Uterus (tissue), 4 donors: ENCODE measurements around the gene TAF6. TPM values are rescaled to one million over a fixed set of nuclear protein-coding genes. Genes with fewer than 3 reads are reported as not detected.

ENCODE experiments used
- DNase-seq, 2 donors: peaks; one replicate each; pipeline ENCODE4 v3.0.0-alpha.2; 2019 to 2020
- H3K27ac ChIP-seq, 2 donors: fragments of 200-600 bp; sonication (generic); 1 replicate in 1 of 2; 2 replicates in 1 of 2; pipeline ENCODE4 v1.5.1; 2016 to 2018
- H3K27me3 ChIP-seq, 2 donors: fragments of 200-600 bp; sonication (generic); one replicate each; pipeline ENCODE4 v1.5.1; 2018 to 2019; ENCODE audit warnings: control low read depth in 1 of 2
- H3K36me3 ChIP-seq, 2 donors: fragments of 200-600 bp; sonication (generic); one replicate each; pipeline ENCODE4 v1.5.1; 2019; ENCODE audit warnings: control low read depth in 1 of 2
- H3K4me1 ChIP-seq, 2 donors: fragments of 200-600 bp; sonication (generic); one replicate each; pipeline ENCODE4 v1.5.1; 2018 to 2019; ENCODE audit warnings: control low read depth in 1 of 2
- H3K4me3 ChIP-seq, 2 donors: fragments of 200-600 bp; sonication (generic); 1 replicate in 1 of 2; 2 replicates in 1 of 2; pipeline ENCODE4 v1.5.1; 2018 to 2019; ENCODE audit warnings: mild to moderate bottlenecking in 1 of 2
- H3K9me3 ChIP-seq, 2 donors: fragments of 200-600 bp; sonication (generic); one replicate each; pipeline ENCODE4 v1.5.1; 2019; ENCODE audit warnings: control low read depth in 1 of 2
- POLR2A ChIP-seq, 2 donors: fragments of 450-650 bp; IDR thresholded peaks; one replicate each; pipeline ENCODE4 v1.6.1; 2016; ENCODE audit warnings: antibody characterized with exemption in 2 of 2, mild to moderate bottlenecking in 1 of 2, moderate library complexity in 1 of 2
- intact Hi-C: fragments of 100-400 bp; cut with DNase I; formaldehyde crosslinking; loops from one replicate; pipeline ENCODE4 v1.15.1; 2023; ENCODE audit warnings: low total_unique reads
- total RNA-seq, 4 donors: library from RNA; depleted of rRNA in 3 of 4; stranded (reverse); fragments of >200 nt in 3 of 4; gene quantifications; one replicate each; pipeline versions ENCODE4 v1.1.0 to v1.2.4, GENCODE V29; 2014 to 2023
- TF ChIP-seq, protein P1 (sequence below), 4 experiments: fragments of 200-600 bp in 2 of 4; fragments of 450-650 bp in 2 of 4; sonication (generic) in 2 of 4; IDR thresholded peaks; one replicate each; pipeline ENCODE4 v1.5.1; 2016 to 2019; ENCODE audit warnings: antibody characterized with exemption in 4 of 4, mild to moderate bottlenecking in 2 of 4, moderate library complexity in 1 of 4
- donor health status: DM: yes; HTN: yes; CAD: no.

The TAF6 gene
- total RNA-seq, 4 donors from 2014 or later = 23.5 to 68.9 (median 67.7) TPM

DNA sequence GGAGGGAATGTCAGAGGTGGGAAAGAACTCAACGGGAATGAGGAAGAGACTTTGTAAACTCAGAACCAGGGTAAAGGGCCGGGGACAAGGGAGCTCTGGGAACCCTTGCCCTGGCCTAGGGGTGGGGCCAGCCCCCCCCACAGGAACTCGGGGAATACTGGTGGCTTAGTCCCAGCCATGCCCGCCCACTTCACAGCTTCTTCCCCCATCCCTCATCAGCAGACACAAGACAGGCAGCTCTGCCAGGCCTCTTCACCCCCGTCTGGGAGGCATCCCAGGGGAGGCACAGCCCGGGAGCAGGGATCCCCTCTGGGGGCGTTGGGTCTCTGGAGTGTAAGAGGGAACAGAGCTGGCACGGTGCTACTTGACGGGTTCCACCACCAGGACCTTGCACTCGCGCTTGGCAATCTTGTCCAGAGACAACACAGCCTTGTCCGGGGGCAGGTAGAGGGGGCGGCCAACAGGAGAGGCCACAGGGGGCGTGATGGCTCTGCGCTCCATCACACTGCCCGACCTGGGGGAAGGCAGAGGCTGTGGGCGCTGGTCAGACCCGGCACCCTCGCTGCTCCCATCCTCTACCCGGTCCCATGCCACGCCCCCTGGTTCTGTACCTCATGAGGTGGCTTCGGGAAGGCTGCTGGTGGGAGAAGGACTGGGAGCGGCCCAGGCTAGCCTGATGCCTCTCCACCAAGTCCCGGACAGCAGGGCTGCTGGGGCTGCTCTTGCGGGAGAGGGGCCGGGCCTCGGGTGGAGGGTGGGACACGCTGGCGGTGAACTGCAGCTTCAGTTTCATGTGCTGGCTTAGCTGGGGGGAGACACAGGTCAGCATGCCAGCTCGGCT is 35.7 kb upstream of the TAF6 start:
- TF ChIP-seq POLR2A (IDR thresholded peaks at IDR 0.05) = no peak
- TF ChIP-seq, protein P1, sequence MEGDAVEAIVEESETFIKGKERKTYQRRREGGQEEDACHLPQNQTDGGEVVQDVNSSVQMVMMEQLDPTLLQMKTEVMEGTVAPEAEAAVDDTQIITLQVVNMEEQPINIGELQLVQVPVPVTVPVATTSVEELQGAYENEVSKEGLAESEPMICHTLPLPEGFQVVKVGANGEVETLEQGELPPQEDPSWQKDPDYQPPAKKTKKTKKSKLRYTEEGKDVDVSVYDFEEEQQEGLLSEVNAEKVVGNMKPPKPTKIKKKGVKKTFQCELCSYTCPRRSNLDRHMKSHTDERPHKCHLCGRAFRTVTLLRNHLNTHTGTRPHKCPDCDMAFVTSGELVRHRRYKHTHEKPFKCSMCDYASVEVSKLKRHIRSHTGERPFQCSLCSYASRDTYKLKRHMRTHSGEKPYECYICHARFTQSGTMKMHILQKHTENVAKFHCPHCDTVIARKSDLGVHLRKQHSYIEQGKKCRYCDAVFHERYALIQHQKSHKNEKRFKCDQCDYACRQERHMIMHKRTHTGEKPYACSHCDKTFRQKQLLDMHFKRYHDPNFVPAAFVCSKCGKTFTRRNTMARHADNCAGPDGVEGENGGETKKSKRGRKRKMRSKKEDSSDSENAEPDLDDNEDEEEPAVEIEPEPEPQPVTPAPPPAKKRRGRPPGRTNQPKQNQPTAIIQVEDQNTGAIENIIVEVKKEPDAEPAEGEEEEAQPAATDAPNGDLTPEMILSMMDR (IDR thresholded peaks at IDR 0.05) = no peak
- intact Hi-C loops = no loop called here
- H3K27ac ChIP-seq = peak overlapping the region in 1 of 2 donors; percentile 10
- no peaks in the 10 kb centered on the region for H3K36me3 ChIP-seq
- no peaks in the 10 kb centered on the region for H3K9me3 ChIP-seq
- H3K27me3 ChIP-seq = no peaks in the 10 kb centered on the region
- peaks cover 0 to 11% of the 10 kb centered on the region in 2 donors for H3K4me1 ChIP-seq
- no peak for DNase-seq
- no peak overlapping the region for H3K4me3 ChIP-seq

DNA sequence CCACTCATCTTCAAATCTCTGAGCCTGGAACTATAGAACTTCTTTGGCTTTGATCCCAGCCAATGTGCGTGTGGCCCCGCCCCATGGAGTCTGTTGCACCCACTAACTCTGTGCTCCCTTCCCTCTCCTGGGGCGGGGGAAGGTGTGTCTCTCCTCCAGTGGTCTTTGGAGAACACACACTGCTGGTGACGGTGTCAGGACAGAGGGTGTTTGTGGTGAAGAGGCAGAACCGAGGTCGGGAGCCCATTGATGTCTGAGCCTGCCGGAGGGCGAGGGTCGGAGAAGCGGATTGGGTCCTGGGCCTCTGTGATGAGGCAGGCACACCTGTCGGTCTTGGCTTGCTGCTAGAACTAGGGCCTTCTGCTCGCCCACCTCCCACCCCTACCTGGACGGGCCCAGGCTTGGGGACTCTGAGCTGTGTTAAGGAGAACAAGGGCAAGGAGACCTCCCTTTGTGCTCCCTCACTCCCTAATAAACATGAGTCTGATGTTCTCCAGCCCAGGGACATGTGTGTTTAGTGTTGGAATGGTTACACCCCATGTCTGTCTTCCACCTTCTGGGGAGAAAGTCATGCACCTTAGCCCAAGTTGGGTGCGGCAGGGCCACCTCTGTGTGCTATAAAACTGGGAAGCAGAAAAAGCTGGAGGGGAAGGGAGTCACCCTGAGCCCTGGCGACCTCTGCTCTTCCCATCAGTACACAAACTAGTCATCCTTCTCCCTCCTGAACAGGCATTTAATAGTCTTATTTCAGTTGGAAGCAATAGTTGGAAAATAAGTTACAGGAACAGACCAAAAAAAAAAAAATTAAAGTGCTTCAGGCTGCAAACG is 34.8 kb upstream of the TAF6 start:
- DNase-seq = no peak
- H3K27me3 ChIP-seq = no peaks in the 10 kb centered on the region
- H3K4me3 ChIP-seq = no peak overlapping the region
- TF ChIP-seq, protein P1 (IDR thresholded peaks at IDR 0.05) = no peak
- TF ChIP-seq POLR2A (IDR thresholded peaks at IDR 0.05) = no peak
- no peaks in the 10 kb centered on the region for H3K36me3 ChIP-seq
- peaks cover 0 to 16% of the 10 kb centered on the region in 2 donors for H3K4me1 ChIP-seq
- H3K9me3 ChIP-seq = no peaks in the 10 kb centered on the region
- no peak overlapping the region for H3K27ac ChIP-seq
- intact Hi-C loops = no loop called here

DNA sequence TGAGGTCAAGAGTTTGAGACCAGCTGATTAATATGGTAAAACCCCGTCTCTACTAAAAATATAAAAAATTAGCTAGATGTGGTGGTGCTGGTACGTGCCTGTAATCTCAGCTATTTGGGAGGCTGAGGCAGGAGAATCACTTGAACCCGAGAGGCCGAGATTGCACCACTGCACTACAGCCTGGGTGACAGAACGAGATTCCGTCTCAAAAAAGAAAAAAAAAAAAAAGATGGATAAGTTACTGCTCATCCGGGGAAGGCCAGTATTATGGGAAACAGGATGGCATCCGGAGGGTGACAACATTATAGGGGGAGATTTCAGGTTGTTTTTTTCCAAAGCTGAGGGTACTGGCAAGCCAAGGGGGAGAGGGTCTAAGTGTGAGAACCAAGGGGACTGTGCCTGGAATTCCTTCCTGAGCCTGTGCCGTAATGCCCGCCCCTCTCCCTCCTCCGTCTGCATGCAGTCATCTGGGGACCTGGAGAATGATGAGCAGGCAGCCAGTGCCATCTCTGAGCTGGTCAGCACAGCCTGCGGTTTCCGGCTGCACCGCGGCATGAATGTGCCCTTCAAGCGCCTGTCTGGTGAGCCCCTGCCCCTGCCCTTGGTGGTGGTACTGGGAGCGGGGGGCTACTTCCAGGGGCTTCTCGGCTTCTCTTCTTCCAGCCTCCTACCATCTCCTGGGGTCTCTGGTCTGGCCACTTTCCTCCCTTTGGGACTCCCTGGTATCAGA is 33.9 kb upstream of the TAF6 start:
- DNase-seq = no peak
- Histone ChIP-seq H3K4me3 (no peak overlapping the region), H3K27ac (no peak overlapping the region), H3K36me3 (no peaks in the 10 kb centered on the region), H3K4me1 (peaks cover 0 to 18% of the 10 kb centered on the region in 2 donors), H3K27me3 (no peaks in the 10 kb centered on the region), H3K9me3 (no peaks in the 10 kb centered on the region)
- no peak for TF ChIP-seq POLR2A (IDR thresholded peaks at IDR 0.05)
- TF ChIP-seq, protein P1 (IDR thresholded peaks at IDR 0.05) = no peak
- intact Hi-C loops = no loop called here

DNA sequence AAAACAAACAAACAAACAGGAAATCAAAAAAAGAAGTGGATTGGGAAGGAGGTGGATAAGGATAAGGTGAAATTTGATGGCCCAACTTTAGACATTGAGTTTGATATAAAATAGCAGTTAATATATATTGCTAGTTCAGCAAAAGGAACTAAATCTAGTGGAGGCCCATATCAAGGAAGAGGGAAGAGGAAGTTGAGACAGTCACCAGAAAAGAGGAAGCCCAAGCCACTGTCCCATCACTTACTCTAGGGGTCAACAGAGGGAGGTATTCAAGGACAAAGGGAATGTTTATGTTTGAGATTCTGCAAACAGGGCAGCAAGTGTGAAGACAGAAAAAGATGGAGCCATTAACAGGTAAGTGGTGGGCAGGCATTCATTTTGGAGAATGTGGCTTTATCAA is 33.2 kb upstream of the TAF6 start:
- no peak overlapping the region for H3K4me3 ChIP-seq
- TF ChIP-seq, protein P1 (IDR thresholded peaks at IDR 0.05) = no peak
- TF ChIP-seq POLR2A (IDR thresholded peaks at IDR 0.05) = no peak
- DNase-seq = no peak
- H3K27me3 ChIP-seq = no peaks in the 10 kb centered on the region
- peaks cover 0 to 18% of the 10 kb centered on the region in 2 donors for H3K4me1 ChIP-seq
- H3K36me3 ChIP-seq = no peaks in the 10 kb centered on the region
- intact Hi-C loops = no loop called here
- no peaks in the 10 kb centered on the region for H3K9me3 ChIP-seq
- H3K27ac ChIP-seq = no peak overlapping the region
